Left ventricle myocardium inferior (tissue), 1 donor: Measurements from ENCODE around the gene LRRC1. TPM values are rescaled to one million over a fixed set of nuclear protein-coding genes. Genes with fewer than 3 reads are reported as not detected.

Experiments
- DNase-seq: peaks from one replicate; pipeline ENCODE4 v3.0.0-alpha.2; 2020
- H3K27ac ChIP-seq: fragments of 200-600 bp; replicated peaks from 2 replicates; pipeline ENCODE4 v1.8.0; 2021
- H3K27me3 ChIP-seq: fragments of 200-600 bp; 2 replicates; pipeline ENCODE4 v1.8.0; 2021; ENCODE audit warnings: low read depth
- H3K36me3 ChIP-seq: fragments of 200-600 bp; 2 replicates; pipeline ENCODE4 v1.8.0; 2021
- H3K4me1 ChIP-seq: fragments of 200-600 bp; 2 replicates; pipeline ENCODE4 v1.8.0; 2021
- H3K4me3 ChIP-seq: fragments of 200-600 bp; 2 replicates; pipeline ENCODE4 v1.8.0; 2021; ENCODE audit warnings: mild to moderate bottlenecking, moderate library complexity
- H3K9me3 ChIP-seq: fragments of 200-600 bp; replicated peaks from 2 replicates; pipeline ENCODE4 v1.8.0; 2021
- CTCF ChIP-seq: fragments of 200-600 bp; IDR thresholded peaks from 2 replicates; pipeline ENCODE4 v1.8.0; 2021; ENCODE audit warnings: antibody characterized with exemption, mild to moderate bottlenecking, borderline replicate concordance
- intact Hi-C: fragments of 100-400 bp; cut with micrococcal nuclease; formaldehyde crosslinking; loops from one replicate; pipeline ENCODE4 v1.11.0; 2022
- total RNA-seq: library from RNA; stranded (reverse); fragmentation: NEBNext Ultra II Directional; extraction: Animal tissue kit (Norgen Biotek cat#: 25700); gene quantifications from one replicate; pipeline ENCODE4 v1.2.1, GENCODE V29; 2021
- donor health status: DM: no; HTN: yes; CAD: no; lungs with severe emphysema.

The LRRC1 gene
- total RNA-seq, 1 donor from 2014 or later: 2.7 TPM

GRCh38 chr6:53925891-53926290 lies 131.1 kb downstream of the LRRC1 start:
- DNase-seq: no peak

GRCh38 chr6:53926505-53926904 lies 131.7 kb downstream of the LRRC1 start:
- H3K36me3 ChIP-seq: no peaks in the 10 kb centered on the region
- TF ChIP-seq CTCF: no peak
- no peaks in the 10 kb centered on the region for H3K9me3 ChIP-seq
- no peak overlapping the region for H3K4me3 ChIP-seq
- peaks cover 39% of the 10 kb centered on the region for H3K4me1 ChIP-seq
- no peaks in the 10 kb centered on the region for H3K27me3 ChIP-seq
- no peak for DNase-seq
- H3K27ac ChIP-seq: peak overlapping the region; percentile 57
- intact Hi-C loops: loop anchor here (10.0 kb wide), 1 partner anchor 132 kb away; the partner anchor contains the start of gene LRRC1

More at GRCh38 chr6:53925891-53926290, 131.1 kb downstream of the LRRC1 start:
- TF ChIP-seq CTCF: no peak
- Histone ChIP-seq H3K36me3 (no peaks in the 10 kb centered on the region), H3K27ac (no peak overlapping the region), H3K27me3 (no peaks in the 10 kb centered on the region), H3K9me3 (no peaks in the 10 kb centered on the region), H3K4me3 (no peak overlapping the region), H3K4me1 (peaks cover 39% of the 10 kb centered on the region)
- intact Hi-C loops: loop anchor here (10.0 kb wide), 1 partner anchor 131 kb away; the partner anchor contains the start of gene LRRC1

GRCh38 chr6:53928641-53929040 lies 133.8 kb downstream of the LRRC1 start:
- no peak for DNase-seq
- no peak for TF ChIP-seq CTCF
- peak overlapping the region; percentile 57 for H3K27ac ChIP-seq
- H3K27me3 ChIP-seq: no peaks in the 10 kb centered on the region
- H3K4me3 ChIP-seq: no peak overlapping the region
- H3K4me1 ChIP-seq: peaks cover 39% of the 10 kb centered on the region
- intact Hi-C loops: loop anchor here (10.0 kb wide), 1 partner anchor 134 kb away; the partner anchor contains the start of gene LRRC1
- no peaks in the 10 kb centered on the region for H3K36me3 ChIP-seq
- no peaks in the 10 kb centered on the region for H3K9me3 ChIP-seq

- H3K27ac ChIP-seq: peak overlapping the region; percentile 57
- intact Hi-C loops: loop anchor here (10.0 kb wide), 1 partner anchor 134 kb away; the partner anchor contains the start of gene LRRC1
- H3K9me3 ChIP-seq: no peaks in the 10 kb centered on the region
- DNase-seq: no peak
- H3K4me3 ChIP-seq: no peak overlapping the region
- TF ChIP-seq CTCF: no peak
- H3K36me3 ChIP-seq: no peaks in the 10 kb centered on the region
- H3K4me1 ChIP-seq: peaks cover 39% of the 10 kb centered on the region
- no peaks in the 10 kb centered on the region for H3K27me3 ChIP-seq
Observed at GRCh38 chr6:53929041-53929820, 134.4 kb downstream of the LRRC1 start.

- Histone ChIP-seq H3K27ac (peak overlapping the region; percentile 57), H3K9me3 (no peaks in the 10 kb centered on the region), H3K36me3 (no peaks in the 10 kb centered on the region), H3K4me1 (peaks cover 39% of the 10 kb centered on the region), H3K4me3 (no peak overlapping the region), H3K27me3 (no peaks in the 10 kb centered on the region)
- no peak for TF ChIP-seq CTCF
- DNase-seq: no peak
- intact Hi-C loops: loop anchor here (10.0 kb wide), 1 partner anchor 135 kb away; the partner anchor contains the start of gene LRRC1
Observed at GRCh38 chr6:53929821-53930120, 135.0 kb downstream of the LRRC1 start.
